Measurements from ENCODE around the gene SLC16A13. TPM values are rescaled to one million over a fixed set of nuclear protein-coding genes. Genes with fewer than 3 reads are reported as not detected.
A peak's percentile ranks its signal among the peaks of the same experiment; 100 is the strongest.

SLC16A13 gene
- total RNA-seq, 1 experiment from 2014 or later: 3.7 TPM

GRCh38 chr17:7010523-7010922 lies 25.3 kb upstream of the SLC16A13 start:
- DNase-seq (ENCODE audit: low read depth): no peak
- in situ Hi-C loops (cut with HindIII; ENCODE audit: low pct_unique_long_range_greater_than_20kb, low sequenced_read_pairs): no loop called here

- in situ Hi-C loops (cut with HindIII; ENCODE audit: low pct_unique_long_range_greater_than_20kb, low sequenced_read_pairs): no loop called here
- DNase-seq (ENCODE audit: low read depth): no peak
Measured at GRCh38 chr17:7011415-7011814, 24.4 kb upstream of the SLC16A13 start.

DNA sequence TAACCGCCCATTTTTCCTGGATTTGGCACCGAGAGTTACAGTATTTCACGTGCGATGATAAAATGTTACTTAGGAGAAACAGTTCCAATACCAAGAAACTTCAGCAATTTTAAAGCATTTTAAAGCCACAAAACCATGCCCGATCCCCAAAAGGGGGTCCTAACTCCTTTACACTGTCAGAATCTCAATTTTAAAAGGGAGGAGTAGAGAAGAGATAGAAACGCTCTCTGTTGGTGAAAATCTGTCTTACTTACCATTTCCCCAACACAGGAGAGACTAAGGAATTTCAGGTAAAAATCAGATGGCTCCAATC lies 23.9 kb upstream of the SLC16A13 start:
- in situ Hi-C loops (cut with HindIII; ENCODE audit: low pct_unique_long_range_greater_than_20kb, low sequenced_read_pairs): no loop called here
- DNase-seq (ENCODE audit: low read depth): no peak

- peak; percentile 94 for DNase-seq (ENCODE audit: low read depth)
- in situ Hi-C loops (cut with HindIII; ENCODE audit: low pct_unique_long_range_greater_than_20kb, low sequenced_read_pairs): no loop called here
Measured at GRCh38 chr17:7014261-7014994, 21.4 kb upstream of the SLC16A13 start.

DNA sequence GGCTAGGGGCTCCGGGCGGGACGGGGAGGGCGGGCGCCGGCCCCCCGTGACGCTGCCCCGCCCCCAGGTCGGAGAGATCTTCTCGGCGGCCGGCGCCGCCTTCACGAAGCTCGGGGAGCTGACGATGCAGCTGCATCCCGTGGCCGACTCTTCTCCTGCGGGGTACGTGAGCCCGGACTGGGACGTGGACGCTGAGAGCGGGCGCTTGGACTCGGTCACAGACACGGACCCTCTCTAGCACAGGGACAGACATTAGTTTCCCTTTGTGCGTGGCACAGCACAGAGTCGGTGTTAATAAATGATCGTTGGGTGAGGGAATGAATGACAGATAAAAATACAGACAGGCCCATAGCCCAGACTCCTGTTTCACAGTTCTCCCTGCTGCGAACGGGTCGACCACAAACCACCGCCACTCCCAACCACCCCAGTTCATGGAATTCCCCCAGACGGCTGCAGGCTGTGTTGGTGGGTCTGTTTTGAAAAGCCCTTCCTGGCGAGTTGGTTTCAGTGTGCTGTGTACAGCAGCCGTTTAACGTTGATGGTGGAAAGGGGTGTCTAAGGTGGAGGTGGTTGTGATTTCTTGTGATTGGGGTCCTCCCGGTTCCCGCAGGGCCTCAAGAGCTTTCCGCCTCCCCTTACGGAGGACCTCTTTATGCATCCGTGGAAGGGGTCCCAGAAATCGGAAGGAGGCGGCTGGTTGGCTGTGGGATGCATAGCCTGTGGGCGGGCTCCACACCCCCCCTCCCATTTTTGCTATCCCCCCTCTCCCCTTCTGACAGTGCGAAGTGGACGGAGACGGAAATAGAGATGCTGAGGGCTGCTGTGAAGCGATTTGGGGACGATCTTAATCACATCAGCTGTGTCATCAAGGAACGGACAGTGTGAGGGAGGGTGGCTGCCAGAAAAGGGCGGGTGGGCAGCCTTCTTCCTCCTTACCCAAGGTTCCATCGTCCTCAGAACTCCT lies 20.5 kb upstream of the SLC16A13 start:
- no peak for DNase-seq (ENCODE audit: low read depth)
- in situ Hi-C loops (cut with HindIII; ENCODE audit: low pct_unique_long_range_greater_than_20kb, low sequenced_read_pairs): no loop called here

DNA sequence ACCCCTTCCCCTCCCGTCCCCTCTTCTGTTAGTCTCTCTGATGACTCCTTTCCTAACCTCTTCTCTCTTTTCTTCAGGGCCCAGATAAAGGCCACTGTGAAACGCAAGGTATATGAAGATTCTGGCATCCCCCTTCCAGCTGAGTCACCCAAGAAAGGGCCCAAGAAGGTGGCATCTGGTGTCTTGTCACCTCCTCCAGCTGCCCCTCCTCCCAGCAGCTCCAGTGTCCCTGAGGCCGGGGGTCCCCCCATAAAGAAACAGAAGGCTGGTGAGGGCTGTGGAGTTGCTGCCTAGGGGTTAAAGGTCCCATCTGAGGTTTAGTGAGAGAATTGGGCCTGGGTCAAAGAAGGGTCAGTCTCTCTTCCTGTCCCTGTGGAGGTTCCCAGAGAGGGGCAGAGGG lies 19.4 kb upstream of the SLC16A13 start:
- in situ Hi-C loops (cut with HindIII; ENCODE audit: low pct_unique_long_range_greater_than_20kb, low sequenced_read_pairs): no loop called here

GRCh38 chr17:7016886-7017826 lies 18.7 kb upstream of the SLC16A13 start:
- in situ Hi-C loops (cut with HindIII; ENCODE audit: low pct_unique_long_range_greater_than_20kb, low sequenced_read_pairs): no loop called here
- no peak for DNase-seq (ENCODE audit: low read depth)

More for the DNA sequence above, 19.4 kb upstream of the SLC16A13 start:
- no peak for DNase-seq (ENCODE audit: low read depth)

DNA sequence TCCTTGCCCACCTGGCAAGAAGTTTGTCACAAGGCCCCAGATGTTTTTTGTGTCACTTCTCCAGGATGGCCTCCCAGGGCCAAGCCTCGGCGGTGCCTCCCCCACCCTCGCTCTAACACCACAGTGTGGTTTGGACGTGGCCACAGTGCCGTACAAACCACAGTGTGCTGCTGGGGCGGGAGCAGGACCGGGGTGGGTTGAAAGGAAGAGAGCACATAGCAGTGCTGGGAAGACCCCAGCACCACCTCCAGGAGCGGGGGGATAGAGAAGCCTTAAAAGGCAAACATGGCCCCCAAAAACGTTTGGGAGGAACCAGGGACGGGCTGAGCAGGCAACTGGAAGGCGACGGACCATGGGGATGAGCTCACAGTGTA lies 18.0 kb upstream of the SLC16A13 start:
- in situ Hi-C loops (cut with HindIII; ENCODE audit: low pct_unique_long_range_greater_than_20kb, low sequenced_read_pairs): no loop called here
- no peak for DNase-seq (ENCODE audit: low read depth)

DNA sequence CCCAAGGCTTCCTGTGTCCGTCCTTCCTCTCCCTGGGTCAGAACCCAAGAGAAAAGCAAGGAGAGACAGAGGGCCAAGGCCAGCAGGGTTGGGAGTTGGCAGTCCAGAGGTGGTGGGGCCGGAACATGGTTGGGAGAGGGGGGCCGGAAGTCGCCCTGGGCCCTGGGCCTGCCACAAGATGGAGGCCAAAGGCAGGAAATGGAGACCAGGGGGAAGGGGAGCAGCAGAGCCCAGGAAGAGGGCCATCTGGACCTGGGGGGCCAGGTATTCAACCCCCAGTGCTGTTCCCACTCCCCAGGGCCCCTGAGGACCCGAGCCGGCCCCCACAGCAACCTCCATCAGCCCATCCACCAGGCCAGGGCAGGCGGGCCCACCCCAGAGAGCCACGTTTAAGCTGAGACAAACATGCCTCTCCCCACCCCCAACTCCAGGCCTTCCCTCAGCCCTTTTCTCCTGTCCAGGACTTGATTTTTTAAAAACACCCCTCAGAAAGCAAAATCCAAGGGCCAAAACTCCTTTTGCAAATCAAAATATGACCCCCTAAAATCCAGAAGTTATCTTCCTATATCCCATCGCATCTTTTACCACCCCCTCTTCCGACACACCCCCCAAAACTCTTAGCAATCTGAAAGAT lies 17.4 kb upstream of the SLC16A13 start:
- no peak for DNase-seq (ENCODE audit: low read depth)
- in situ Hi-C loops (cut with HindIII; ENCODE audit: low pct_unique_long_range_greater_than_20kb, low sequenced_read_pairs): no loop called here

DNA sequence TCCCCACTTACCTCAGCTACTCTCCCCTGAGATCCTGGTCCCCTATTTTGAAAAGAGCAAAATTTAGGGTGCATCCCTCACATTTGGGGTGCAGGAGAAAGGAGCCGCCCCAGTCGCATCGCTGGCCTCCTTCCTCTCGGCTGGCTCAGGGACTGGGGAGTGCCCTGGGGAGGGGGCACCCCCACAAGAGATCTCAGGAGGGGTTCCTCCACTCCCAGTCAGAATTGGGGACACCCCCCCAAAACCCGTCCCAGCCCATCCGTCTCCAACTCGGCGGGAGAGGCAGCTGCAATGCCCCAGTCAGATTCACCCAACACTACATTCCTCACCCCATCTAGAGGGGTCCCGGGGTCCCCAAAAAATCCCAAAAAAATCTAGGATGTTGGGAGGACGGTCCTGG lies 16.4 kb upstream of the SLC16A13 start:
- in situ Hi-C loops (cut with HindIII; ENCODE audit: low pct_unique_long_range_greater_than_20kb, low sequenced_read_pairs): no loop called here
- DNase-seq (ENCODE audit: low read depth): no peak

- in situ Hi-C loops (cut with HindIII; ENCODE audit: low pct_unique_long_range_greater_than_20kb, low sequenced_read_pairs): no loop called here
- no peak for DNase-seq (ENCODE audit: low read depth)
Measured at GRCh38 chr17:7019839-7020519, 15.8 kb upstream of the SLC16A13 start.

DNA sequence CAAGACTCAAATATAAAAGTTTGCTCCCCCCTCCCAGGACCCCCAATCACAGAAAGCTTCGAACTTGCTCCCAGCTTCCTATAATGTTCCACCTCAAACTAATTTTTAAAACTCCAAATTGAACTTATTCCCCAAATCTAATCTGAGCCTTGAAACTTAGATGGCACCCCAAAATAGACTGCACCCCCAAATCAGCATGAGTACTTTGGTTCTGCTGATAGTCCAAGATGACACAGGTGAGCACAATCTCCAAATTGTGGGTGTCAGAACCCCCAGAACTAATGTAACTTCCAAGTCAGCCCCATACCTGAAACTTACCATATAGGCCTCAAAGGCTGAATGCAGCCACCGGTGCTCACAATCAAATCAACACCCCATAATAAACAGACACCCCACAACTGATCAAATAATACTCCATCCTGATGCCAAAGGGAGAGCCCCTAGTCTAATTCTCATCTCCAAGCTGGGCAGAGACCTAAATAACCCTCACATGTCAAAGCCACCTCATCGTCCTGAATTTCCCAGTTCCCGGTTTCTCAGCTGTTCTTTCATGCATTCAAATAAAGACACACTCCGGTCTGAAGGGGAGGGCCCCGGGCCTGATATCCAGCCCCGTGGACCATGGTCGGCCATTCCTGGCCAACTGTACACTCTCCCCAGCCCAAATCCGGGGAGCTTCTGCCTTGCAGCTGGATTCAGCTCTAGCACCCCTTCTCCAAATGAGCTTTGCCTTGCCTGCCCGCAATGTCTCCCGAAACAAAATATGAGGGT lies 14.7 kb upstream of the SLC16A13 start:
- in situ Hi-C loops (cut with HindIII; ENCODE audit: low pct_unique_long_range_greater_than_20kb, low sequenced_read_pairs): no loop called here
- no peak for DNase-seq (ENCODE audit: low read depth)

- in situ Hi-C loops (cut with HindIII; ENCODE audit: low pct_unique_long_range_greater_than_20kb, low sequenced_read_pairs): no loop called here
Measured at GRCh38 chr17:7021993-7022778, 13.6 kb upstream of the SLC16A13 start.

DNA sequence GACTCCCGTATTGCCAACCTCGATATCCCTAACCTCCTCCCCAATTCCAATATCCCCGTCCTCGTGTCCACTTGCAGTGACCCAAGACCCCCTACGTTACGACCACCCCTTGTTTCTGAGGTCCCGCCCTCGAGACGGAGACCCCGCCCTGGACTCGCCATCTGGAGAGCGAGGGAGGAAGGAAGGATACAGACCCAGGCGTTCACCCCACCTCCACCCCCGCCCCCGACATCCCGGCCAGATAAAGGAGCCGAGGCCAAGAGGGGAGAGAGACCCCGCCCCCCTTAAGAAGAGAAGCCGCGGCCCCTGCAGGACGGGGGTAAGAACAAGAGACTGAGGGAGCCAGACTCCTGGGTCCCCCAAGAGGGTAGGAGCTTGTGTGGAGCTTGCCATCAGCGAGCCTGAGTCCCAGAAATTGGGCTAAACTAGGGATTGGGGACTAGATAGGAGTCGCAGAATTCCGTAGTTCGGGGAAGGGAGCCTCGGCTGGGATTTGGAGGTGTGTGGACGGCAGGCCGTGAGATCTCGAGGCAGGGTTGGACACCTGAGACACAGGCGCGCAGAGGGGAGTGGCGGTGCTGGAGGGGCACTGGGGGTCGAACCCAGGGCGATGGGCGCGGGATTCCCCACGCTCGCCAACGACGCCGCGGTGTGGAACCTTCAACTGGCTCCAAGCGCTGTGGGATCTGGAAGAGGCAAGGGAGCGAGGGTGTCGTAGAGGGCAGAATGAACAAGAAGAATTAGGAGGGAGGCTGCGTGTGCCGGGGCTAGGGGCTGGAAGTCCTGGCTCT lies 12.8 kb upstream of the SLC16A13 start, which contains the start of gene BCL6B:
TSS of gene BCL6B (plus strand) at position 270 of the 791 bp plus-strand sequence. CDS start 622 bp downstream, outside the sequence.
- in situ Hi-C loops (cut with HindIII; ENCODE audit: low pct_unique_long_range_greater_than_20kb, low sequenced_read_pairs): no loop called here
- no peak for DNase-seq (ENCODE audit: low read depth)

More at GRCh38 chr17:7021993-7022778, 13.6 kb upstream of the SLC16A13 start:
- DNase-seq (ENCODE audit: low read depth): peak; percentile 27
